GDM1 (cell line): ENCODE data around the gene MAN2C1.
"Not testable (repeated sequence)": the region's sequence is repeated elsewhere in the genome, so short reads cannot be mapped to it uniquely, and the experiment has no call there.

Experiments used
- DNase-seq: peaks from one replicate; lab custom pipeline; 2025; lab: John Stamatoyannopoulos, UW

Gene MAN2C1

DNA sequence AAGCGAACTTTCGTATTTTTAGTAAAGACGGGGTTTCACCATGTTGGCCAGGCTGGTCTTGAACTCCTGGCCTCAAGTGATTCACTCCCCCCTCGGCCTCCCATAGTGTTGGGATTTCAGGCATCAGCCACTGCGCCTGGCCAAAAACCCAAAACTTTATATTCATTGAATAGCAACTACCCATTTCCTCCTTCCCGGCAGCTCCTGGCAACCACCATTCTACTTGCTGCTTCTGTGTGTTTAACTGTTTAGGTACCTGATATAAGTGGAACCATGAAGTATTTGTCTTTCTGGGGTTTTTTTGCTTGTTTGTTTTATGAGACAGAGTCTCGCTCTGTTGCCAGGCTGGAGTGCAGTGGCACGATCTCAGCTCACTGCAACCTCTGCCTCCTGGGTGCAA is 24.5 kb downstream of the MAN2C1 start:
- DNase-seq = not testable (repeated sequence)

DNA sequence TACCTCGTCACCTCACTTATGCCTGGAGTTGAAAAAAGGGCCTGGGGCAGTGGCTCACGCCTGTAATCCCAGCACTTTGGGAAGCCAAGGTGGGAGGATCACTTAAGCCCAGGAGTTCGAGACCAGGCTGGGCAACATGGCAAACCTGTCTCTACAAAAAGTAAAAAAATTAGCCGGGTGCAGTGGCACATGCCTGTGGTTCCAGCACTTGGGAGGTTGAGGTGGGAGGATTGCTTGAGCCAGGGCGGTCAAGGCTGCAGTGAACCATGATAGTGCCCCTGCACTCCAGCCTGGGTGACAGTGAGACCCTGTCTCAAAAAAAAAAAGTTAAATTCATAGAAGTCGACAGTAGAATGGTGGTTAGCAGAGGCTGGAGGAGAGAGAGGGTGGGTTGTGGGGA is 26.2 kb downstream of the MAN2C1 start:
- DNase-seq = no peak

DNA sequence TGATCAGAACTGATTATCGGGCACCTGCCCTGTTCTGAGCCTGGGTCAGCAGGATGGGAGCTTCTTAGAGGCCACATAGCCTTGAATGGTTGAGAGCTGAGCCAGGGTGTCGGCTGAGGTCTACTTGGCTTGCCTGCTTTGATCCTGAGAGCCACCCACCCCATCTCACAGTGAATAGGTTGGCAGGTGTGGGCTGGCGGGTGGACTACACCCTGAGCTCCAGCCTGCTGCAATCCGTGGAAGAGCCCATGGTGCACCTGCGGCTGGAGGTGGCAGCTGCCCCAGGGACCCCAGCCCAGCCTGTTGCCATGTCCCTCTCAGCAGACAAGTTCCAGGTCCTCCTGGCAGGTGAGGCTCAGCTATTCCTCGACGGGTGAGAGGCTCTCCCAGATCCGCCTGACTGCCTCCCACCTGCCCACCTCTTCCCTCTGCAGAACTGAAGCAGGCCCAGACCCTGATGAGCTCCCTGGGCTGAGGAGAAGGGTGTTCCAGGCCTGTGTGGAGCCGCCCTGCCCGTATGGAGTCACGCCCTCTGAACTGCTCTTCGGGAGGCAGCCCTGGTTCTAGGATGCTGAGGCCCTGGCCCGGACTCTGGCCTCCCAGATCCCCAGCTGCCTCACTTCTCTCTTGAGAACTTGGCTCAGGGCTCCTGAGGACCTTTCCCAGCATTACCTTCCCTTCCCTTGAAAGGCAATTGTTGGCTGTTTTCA is 28.7 kb downstream of the MAN2C1 start:
- DNase-seq = no peak

DNA sequence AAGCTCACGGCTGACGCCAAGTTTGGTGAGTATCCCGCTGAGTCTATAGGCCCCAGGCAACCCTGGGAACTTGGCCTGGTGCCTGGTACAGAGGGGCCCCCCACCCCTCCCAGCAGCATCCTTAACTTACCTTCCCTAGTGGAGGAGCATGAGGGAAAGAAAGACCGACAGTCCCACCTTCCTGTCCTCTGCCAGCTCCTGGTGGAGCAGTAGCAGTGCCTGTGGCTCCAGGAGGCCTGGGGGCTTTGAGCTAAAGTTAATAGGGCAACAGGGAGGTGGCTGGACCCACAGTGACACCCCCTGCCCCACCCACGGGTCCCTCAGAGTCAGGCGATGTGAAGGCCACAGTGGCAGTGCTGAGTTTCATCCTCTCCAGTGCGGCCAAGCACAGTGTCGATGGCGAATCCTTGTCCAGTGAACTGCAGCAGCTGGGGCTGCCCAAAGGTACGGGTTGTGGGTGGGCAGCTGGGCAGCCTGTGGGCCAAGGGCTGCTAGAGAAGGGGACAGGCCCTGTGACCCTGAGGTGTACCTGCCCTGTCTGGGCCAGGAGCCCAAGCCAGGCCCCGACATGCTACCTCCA is 29.7 kb downstream of the MAN2C1 start:
- DNase-seq = no peak

DNA sequence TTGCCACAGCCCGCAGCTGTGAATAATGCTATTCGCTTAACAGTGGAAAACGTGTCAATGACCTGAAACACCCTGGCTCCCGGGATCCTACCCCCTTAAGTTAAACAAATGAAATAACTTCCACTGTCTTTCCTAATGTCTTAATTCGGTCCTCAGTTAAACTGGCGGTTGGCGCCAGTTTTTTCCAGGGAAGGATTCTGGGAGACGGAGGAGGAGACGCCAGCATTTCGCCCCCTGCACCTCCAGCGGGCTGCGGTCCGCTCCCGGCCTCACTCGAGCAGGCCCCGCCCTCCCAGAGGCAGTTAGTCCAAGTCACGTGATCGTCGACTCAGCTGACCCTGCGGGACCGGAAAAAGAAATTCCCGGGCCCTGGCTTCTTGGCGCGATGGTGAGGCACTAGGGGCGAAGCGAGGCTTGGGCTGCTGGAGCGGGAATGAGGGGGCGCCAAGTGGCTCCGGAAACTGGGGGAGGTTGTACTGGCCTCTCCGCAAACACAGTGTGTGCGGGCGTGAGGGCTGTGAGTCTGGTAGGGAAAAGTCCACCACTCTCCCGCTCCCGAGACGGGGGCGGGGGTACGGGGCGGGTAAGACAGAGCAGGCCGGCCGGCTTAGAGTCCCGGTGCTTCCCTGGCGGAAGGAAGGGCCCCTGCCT is 32.6 kb downstream of the MAN2C1 start, which contains the start of gene COMMD4:
COMMD4 (plus strand) TSS at position 359 of the 651 bp plus-strand sequence; CDS start at position 386, 27 bp downstream.
- DNase-seq = peak; percentile 80

DNA sequence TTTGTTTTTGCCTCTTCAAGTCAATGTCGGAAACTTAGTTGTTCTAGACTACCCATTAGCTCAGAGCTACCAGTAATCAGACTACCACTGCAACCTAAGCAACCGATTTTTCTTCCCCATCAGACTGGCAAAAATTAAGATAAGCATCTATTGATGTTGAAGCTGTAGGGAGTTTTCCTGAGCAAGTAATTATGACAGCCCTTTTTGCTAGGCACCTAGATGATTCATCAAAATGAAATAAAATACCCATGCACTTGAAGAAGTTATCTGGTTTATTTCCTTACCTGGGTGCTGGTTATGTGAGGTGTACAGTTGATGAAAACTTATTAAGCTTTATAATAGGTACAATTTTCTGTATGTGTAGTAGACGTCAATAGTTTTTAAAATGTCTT is 33.1 kb downstream of the MAN2C1 start:
- no peak for DNase-seq

DNA sequence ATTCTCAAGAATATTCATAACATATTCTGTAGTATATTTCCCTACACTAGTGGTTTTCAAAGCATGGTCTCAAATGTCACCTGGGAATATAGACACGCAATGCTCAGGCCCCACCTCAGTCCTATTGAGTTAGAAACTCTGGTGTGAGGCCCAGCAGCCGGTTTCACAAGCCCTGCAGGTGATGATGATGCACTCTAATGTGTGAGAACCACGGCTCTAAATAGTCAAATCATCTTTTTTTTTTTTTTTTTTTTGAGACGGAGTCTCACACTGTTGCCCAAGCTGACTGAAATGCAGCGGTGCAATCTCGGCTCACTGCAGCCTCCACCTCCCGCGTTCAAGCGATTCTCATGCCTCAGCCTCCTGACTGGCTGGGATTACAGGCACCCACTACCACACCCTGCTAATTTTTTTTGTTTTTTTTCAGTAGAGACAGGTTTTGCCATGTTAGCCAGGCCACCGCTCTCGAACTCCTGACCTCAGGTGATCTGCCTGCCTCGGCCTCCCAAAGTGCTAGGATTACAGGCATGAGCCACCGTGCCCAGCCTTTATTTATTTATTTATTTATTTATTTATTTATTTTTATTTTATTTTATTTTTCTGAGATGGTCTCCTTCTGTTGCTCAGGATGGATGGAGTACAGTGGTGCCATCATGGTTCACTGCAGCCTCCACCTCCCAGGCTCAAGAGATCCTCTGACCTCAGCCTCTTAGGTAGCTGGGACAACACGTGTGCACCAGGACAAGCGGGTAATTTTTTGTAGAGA is 34.6 kb downstream of the MAN2C1 start:
- DNase-seq = not testable (repeated sequence)

DNA sequence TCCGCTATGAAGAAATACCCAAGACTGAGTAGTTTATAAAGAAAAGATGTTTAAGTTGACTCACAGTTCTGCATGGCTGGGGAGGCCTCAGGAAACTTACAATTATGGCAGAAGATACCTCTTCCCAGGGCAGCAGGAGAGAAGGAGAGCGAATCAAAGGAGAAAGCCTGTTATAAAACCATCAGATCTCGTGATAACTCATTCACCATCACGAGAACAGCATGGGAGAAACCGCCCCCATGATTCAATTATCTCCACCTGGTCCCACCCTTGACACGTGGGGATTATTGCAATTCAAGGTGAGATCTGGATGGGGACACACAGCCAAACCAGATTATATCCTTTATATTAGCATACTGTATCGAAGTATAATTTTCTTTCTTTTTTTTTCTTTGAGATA is 36.3 kb downstream of the MAN2C1 start:
- not testable (repeated sequence) for DNase-seq

DNA sequence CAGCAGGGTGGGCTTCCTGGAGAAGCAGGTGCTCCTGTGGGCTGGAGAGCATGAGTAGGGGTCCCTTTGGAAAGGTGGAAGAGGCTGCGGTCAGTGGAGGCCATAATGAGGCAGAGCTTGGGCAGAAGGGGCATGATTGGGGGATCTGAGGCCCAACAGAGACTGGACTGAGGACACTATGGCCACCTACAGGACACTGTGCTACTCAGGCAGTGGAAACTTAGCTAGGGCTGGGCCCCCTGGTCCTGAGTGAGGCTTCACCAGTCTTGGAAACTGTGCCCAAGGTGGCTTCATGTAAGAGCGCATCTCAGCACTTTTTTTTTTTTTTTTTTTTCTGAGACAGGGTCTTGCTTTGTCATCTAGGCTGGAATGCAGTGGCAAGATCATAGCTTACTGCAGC is 38.8 kb downstream of the MAN2C1 start:
- DNase-seq = no peak

DNA sequence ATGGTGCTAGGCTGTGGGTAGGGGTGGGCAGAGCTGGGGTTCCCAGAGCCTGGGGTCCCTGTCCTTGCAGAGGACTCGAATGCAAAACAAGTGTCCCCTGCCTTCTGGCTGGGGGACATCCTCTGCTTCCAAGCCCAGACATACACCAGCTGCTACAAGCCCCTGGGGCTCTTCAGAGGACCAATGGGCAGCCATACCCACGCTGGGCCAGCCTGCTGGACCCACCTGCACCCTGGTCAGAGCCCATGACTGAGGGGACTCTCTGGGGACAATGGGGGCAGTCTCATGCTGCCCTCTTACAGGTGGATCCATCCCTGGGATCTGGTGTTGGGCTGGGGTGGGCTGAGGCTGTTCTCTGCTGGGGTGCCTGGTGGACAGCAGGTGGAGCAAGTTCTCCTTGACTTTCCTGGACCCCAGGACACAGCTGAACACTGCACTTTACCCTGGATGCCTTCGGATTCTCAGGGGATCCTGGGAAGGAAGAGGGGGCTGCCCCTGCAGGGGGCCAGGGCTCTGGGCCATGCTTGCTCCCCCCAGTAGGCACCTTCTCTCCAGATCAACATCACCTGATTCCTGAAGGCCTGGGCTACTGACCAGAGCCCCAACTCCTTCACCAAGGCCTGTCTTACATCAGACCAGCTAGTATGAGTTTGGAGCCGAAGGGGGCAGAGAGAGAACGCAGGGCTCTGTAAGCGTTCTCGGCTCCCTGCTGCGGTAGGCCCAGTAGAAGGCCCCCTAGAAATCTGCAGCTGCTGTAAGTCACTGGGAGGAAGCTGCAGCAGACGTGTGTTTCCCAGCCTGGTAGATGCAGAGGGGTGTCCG is 39.7 kb downstream of the MAN2C1 start:
- DNase-seq = no peak

DNA sequence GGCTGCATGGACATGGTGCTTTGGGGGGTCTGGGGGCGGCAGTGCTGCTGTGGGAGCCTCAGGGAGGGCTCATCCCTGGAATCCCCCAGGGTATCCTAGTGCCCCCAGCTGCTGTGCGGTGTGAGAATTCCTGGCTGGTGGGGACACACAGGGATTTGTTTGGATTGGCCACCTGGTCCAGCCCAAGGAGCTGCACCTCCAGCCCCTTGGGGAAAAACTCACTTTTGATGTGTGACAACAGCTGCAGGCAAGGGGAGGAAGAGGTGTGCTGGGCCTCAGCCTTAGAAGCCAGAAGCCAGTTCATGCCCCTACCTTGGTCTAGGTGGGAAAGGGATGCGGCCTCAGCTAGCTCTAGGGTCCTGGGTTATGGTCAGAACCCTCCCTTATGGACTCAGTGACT is 40.9 kb downstream of the MAN2C1 start:
- DNase-seq = no peak

DNA sequence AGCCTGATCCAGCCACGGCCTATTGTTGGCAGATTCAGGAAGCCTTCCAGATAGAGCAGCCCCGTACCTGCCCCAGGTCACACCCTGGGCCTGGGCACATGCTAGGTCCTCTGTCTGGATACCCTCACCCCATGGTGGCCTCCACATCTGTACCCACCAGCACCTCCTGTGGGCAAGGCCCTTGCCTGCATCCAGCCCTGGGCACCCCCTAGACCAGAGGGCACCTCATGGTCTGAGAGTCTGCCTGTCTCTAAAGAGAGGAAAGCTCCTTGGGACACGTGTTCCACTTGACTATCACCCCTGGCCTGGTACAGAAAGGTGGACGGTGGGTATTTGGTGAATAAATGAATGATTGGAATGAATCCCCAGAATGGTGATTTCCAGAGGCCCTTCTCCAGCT is 41.4 kb downstream of the MAN2C1 start:
- no peak for DNase-seq

DNA sequence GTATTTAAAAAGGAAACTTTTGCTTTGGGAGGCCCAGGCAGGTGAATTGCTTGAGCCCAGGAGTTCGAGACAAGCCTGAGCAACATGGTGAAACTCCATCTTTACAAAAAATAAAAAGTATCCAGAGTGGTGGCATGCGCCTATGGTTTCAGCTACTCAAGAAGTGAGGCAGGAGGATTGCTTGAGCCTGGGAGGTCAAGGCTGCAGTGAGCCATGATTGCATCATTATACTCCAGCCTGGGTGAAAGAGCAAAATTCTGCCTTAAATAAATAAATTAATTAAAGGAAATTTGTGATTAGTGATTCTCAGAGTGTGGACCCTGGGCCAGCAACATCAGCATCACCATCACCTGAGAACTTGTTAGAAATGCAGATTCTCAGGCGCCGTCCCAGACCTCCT is 42.5 kb downstream of the MAN2C1 start:
- no peak for DNase-seq

DNA sequence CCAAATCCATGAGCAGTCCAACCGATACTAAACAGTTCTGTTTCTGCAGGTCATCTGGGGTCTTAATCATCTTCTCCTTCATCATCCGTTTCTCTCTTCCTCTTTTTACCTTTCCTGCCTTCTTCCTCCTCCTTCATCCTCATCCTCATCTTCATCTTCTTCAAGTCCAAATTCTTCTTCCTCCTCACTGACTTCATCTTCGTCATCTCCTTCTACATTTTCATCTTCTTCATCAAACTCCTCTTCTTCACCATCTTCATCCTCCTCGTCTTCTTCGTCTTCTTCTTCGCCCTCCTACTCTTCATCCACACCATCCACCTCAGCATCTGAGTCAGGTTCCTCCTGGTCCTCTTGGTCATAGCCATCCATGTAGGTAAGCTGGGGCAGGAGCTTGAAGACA is 46.7 kb downstream of the MAN2C1 start:
- DNase-seq = no peak

DNA sequence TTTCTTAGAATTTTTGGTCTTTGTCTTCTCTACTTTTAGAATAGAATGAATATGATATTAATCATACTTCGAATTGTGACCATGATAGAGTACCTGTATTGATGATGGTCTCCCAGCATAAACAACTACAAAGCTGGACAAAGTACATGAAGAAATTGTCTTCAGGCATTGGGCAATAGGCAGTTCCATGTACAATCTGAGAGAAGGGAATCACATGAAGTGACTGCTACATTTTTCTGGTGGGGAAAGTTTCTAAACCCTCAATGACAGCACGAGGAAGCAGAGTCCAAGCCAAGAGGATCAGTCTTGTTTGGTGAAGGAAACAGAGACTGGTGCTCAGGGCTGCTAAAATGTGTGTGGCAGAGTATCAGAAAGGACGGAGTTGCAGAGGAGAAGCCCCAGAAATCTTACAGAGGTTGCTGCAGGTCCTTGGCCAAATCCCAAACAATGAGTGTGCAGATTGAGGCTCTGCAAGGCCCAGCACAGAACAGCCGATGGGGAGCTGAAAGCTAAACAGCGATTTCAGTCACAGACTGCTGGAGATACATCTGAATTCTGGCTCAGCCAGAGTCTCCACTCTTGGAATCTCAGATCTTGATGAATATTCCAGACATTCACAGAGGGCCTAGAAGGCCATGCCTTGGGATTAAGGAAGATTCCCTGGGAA is 49.0 kb downstream of the MAN2C1 start:
- not testable (repeated sequence) for DNase-seq

DNA sequence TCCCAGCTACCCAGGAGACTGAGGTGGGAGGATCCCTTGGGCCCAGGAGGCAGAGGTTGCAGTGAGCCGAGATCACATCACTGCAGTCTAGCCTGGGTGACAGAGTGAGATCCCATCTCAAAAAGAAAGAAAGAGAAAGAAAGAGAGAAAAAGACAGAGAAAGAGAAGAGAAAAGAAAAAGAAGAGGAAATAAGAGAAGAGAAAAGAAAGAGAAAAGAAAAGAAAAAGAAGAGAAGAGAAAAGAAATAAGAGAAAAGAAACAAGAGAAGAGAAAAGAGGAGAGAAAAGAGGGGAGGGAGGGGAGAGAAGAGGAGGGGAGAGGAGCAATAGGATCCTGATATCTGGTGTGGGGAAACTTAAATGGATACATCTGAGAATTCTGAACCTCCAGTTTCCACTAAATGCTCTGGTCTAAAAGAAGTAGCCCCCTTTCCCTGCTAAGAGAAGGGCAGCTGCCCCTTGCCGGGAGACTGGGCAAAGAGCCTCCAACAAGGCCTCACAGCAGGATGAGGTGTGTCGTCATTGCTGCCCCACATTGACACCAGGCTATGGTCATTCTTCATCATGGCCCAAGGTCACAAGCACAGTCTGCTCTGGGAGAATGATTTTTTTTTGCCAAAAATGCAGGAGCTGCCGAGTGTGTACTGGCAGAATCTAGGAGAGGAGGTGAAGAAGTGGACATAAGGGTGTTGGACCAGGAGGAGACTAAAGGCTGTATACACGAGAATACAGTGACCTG is 53.7 kb downstream of the MAN2C1 start:
- DNase-seq = no peak

DNA sequence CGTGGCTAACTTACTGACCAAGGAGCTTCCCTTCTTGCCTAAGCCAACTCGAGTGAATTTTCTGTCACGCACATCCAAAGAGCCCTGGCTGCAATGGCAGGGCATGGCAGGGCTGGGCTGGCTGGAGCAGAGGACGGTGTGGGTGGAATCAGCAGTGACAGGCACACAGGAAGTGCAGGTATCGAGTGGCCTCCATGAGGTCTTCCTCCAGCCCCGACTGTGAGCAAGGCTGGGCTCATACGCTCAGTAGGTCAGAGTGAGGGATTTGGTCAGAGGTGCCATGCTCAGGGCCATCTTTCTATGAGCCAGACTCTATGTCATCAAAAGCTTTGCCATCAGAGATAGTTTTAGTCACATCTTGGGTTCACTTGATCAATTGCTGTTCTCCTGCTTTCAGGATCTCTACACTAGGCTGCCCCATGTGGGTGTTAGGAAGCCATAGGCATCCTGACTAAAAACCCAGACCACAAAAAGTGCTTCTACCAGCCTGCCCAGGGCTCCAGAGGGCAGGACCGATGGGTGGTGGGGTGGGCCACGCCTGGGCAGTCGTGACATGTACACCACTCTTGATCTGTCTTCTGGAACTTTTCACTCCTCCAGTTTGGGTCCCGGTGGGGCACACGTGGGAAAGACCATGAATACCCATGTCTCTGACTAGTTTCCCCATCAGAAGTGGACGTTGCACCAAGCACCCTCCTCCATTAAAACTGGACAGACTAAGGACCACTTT is 55.1 kb downstream of the MAN2C1 start:
- DNase-seq = no peak

DNA sequence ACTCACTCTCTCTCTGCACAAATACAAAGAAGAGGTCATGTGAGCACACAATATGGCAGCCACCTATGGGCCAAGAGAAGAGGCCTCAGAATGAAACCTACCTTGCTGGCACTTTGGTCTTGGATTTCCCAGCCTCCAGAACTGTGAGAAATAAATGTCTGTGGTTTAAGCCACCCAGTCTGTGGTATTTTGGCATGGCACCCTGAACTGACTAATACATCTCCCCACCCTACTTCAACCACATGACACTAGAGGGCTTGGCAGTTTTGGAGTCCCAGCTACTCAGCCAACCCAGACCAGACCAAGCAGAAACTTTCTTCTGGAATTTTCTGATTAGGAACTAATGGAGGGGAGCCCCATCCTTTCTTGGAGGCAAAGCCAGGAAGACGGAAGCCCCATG is 55.9 kb downstream of the MAN2C1 start:
- DNase-seq = not testable (repeated sequence)

DNA sequence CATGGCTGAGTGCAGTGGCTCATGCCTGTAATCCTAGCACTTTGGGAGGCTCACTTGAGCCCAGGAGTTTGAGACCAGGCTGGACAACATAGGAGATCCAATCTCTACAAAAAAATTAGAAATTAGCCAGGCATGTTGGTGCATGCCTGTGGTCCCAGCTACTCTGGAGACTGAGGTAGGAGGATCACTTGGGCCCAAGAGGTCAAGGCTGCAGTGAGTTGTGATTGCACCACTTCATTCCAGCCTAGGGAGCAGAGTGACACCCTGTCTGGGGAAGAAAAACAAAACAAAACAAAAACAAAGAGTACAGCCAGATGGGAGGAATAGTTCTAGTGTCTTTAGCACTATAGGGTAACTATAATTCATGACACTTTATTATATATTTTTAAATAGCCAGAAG is 58.7 kb downstream of the MAN2C1 start:
- no peak for DNase-seq
